ENCODE data around the gene CEP192. TPM values are rescaled to one million over a fixed set of nuclear protein-coding genes. Genes with fewer than 3 reads are reported as not detected.
A peak's percentile ranks its signal among the peaks of the same experiment; 100 is the strongest.

The CEP192 gene
- total and polyA plus RNA-seq, 2 experiments from 2014 or later = 8.4 to 26.3 TPM

DNA sequence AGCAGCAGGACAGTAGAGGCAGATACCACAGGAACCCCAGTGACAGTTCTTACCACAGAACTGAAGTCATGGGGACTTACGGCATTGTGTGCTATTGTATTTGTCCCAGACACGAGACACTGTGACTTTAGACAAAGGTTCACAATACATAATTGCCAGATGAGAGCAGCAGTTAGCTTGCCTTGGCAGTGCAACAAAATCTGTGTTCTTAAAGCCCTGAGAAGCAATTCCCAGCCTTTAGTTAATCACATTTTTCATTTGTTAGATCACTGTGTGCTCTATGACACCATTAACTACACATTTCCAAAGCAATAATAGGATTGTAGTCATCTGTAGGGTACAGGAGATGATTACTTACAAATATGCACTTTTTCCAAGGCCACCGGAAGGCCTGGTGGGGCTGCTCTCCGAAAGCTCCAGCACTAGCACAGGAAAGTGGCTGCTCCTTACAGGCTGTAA, 129.8 kb downstream of the CEP192 start:
- Histone ChIP-seq H3K4me1 (ENCODE audit: low read depth) (no peaks in the 10 kb centered on the region), H3K27me3 (no peaks in the 10 kb centered on the region), H3K4me3 (no peak overlapping the region), H3K36me3 (peaks cover 21% of the 10 kb centered on the region), H3K27ac (no peak overlapping the region), H3K9me3 (ENCODE audit: low read depth) (no peaks in the 10 kb centered on the region)
- no peak for TF ChIP-seq CTCF (IDR thresholded peaks at IDR 0.05; ENCODE audit: low read depth, low read length)
- peak in 1 of 2 donors; percentile 25 for DNase-seq (ENCODE audit: low read depth in 1 of 2, low spot score in 1 of 2)

DNA sequence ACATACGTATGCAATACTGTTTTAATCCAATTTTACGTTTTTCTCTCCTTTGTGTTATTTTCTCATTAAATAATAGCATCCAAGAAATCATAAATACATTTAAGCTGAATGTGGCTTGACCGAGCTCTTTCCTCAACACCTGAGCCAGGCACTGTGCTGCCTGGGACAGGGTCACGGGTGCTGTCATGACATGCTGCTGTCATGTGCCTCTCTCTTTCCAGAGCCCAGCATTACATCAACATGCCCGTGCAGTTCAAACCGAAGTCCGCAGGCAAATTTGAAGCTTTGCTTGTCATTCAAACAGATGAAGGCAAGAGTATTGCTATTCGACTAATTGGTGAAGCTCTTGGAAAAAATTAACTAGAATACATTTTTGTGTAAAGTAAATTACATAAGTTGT, 133.2 kb downstream of the CEP192 start:
- Histone ChIP-seq H3K36me3 (no peaks in the 10 kb centered on the region), H3K27me3 (no peaks in the 10 kb centered on the region), H3K27ac (no peak overlapping the region), H3K4me1 (ENCODE audit: low read depth) (no peaks in the 10 kb centered on the region), H3K9me3 (ENCODE audit: low read depth) (no peaks in the 10 kb centered on the region), H3K4me3 (no peak overlapping the region)
- DNase-seq (ENCODE audit: low read depth in 1 of 2, low spot score in 1 of 2) = no peak
- TF ChIP-seq CTCF (IDR thresholded peaks at IDR 0.05; ENCODE audit: low read depth, low read length) = no peak

DNA sequence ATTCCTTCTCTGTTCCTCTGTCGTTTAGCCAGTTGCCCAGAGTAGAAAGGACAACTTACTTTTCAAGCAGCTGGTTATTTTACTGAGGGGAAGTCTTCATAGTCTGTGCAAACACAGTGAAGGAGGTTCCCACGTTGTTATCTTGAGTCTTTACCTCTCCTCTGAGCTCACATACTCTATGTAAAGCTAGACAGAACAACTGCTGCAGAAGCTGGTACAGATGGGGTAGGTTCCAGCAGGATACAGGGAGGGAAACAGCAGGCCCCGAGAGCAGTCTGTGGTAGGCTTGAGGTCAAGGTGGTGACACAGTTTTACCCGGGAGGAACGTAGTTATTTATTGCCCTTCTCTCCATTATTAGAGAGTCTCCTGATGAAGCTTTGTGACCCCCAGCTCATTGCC, 134.0 kb downstream of the CEP192 start:
- Histone ChIP-seq H3K4me1 (ENCODE audit: low read depth) (no peaks in the 10 kb centered on the region), H3K27me3 (no peaks in the 10 kb centered on the region), H3K4me3 (no peak overlapping the region), H3K36me3 (no peaks in the 10 kb centered on the region), H3K9me3 (ENCODE audit: low read depth) (no peaks in the 10 kb centered on the region), H3K27ac (no peak overlapping the region)
- TF ChIP-seq CTCF (IDR thresholded peaks at IDR 0.05; ENCODE audit: low read depth, low read length) = no peak
- no peak for DNase-seq (ENCODE audit: low read depth in 1 of 2, low spot score in 1 of 2)

- no peak for DNase-seq (ENCODE audit: low read depth in 1 of 2, low spot score in 1 of 2)
- no peaks in the 10 kb centered on the region for H3K36me3 ChIP-seq
- no peaks in the 10 kb centered on the region for H3K4me1 ChIP-seq (ENCODE audit: low read depth)
- no peak overlapping the region for H3K4me3 ChIP-seq
- TF ChIP-seq CTCF (IDR thresholded peaks at IDR 0.05; ENCODE audit: low read depth, low read length) = no peak
- H3K27ac ChIP-seq = no peak overlapping the region
- no peaks in the 10 kb centered on the region for H3K27me3 ChIP-seq
- no peaks in the 10 kb centered on the region for H3K9me3 ChIP-seq (ENCODE audit: low read depth)
Measured at GRCh38 chr18:13126966-13127598, 135.9 kb downstream of the CEP192 start.

GRCh38 chr18:13131283-13131682, 140.1 kb downstream of the CEP192 start:
- no peaks in the 10 kb centered on the region for H3K4me1 ChIP-seq (ENCODE audit: low read depth)
- no peaks in the 10 kb centered on the region for H3K9me3 ChIP-seq (ENCODE audit: low read depth)
- no peak for DNase-seq (ENCODE audit: low read depth in 1 of 2, low spot score in 1 of 2)
- TF ChIP-seq CTCF (IDR thresholded peaks at IDR 0.05; ENCODE audit: low read depth, low read length) = no peak
- H3K27me3 ChIP-seq = peaks cover 13% of the 10 kb centered on the region
- H3K4me3 ChIP-seq = no peak overlapping the region
- H3K36me3 ChIP-seq = no peaks in the 10 kb centered on the region
- H3K27ac ChIP-seq = no peak overlapping the region
